Measurements from ENCODE around the gene ODAPH.
"Not testable (repeated sequence)": the region's sequence is repeated elsewhere in the genome, so short reads cannot be mapped to it uniquely, and the experiment has no call there.

ODAPH gene

DNA sequence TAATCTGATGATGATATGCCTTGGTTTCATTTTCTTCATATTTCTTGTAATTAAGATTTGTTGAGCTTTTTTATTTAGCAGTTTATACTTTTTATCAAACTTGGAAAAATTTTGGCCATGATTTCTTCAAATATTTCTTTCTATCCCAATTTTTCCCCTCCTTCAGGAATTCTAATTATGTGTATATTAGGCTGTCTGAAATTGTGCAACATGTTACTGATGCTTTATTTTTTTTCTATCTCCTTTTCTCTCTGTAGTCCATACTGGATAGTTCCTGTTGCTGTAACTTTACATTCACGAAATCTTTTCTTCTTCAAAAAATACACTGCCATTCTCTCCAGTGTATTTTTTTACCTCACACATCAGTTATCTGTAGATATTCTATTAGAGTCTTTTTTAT, 30.8 kb upstream of the ODAPH start:
- Histone ChIP-seq H3K36me3 (ENCODE audit: control insufficient read depth in 2 of 2, insufficient read depth in 2 of 2, low read length in 2 of 2) (peaks cover 33 to 45% of the 10 kb centered on the region in 2 donors), H3K4me1 (ENCODE audit: control insufficient read depth in 2 of 2, insufficient read depth in 2 of 2, low read length in 2 of 2) (no peaks in the 10 kb centered on the region), H3K9me3 (ENCODE audit: control insufficient read depth in 2 of 2, low read length in 2 of 2) (no peaks in the 10 kb centered on the region), H3K4me3 (ENCODE audit: low read length in 2 of 2) (no peak overlapping the region), H3K27ac (ENCODE audit: low read depth in 2 of 2, low read length in 2 of 2) (no peak overlapping the region), H3K9ac (ENCODE audit: low read depth in 1 of 2, low read length in 2 of 2) (no peak overlapping the region), H3K27me3 (ENCODE audit: control insufficient read depth in 2 of 2, insufficient read depth in 2 of 2, low read length in 2 of 2) (no peaks in the 10 kb centered on the region)

DNA sequence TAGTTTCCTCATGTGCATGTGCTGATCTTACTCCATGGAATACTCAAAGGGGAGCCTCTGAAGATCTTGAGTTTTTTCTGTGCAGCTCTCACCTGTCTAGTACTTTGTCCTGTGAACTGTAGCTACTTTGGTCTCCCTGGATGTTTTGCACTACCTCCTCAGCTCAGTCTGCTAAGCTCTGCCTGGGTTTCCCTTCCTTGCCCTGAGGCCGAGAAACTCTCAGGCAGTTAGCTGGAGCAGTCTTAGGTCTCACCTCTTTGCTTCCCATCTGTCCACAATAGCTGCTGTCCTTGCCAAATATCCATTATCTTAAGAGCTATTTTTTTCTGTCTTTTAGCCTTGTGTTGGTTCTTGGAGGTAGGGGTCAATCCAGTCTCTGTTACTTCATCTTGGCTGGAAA, 30.0 kb upstream of the ODAPH start:
- no peaks in the 10 kb centered on the region for H3K4me1 ChIP-seq (ENCODE audit: control insufficient read depth in 2 of 2, insufficient read depth in 2 of 2, low read length in 2 of 2)
- H3K27me3 ChIP-seq (ENCODE audit: control insufficient read depth in 2 of 2, insufficient read depth in 2 of 2, low read length in 2 of 2) = no peaks in the 10 kb centered on the region
- peaks cover 41 to 51% of the 10 kb centered on the region in 2 donors for H3K36me3 ChIP-seq (ENCODE audit: control insufficient read depth in 2 of 2, insufficient read depth in 2 of 2, low read length in 2 of 2)

DNA sequence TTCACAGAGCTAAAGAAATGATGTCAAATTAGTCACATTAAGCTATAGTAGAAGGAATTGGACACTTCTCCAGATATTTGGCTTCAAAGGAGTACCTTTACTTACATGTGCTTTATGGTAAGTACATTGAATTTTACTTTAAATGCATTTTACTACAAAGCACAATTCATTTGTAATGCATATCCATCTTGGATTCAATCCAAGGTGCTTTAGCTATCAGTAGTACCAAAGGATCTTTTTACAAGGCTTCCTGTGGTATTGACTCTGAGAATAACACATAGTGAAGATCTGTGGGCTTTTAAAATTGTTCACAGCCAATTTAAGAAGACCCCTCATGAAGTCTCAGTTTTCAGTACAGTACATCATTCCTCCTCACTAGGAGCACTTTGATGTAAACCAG, 28.4 kb upstream of the ODAPH start:
- Histone ChIP-seq H3K27ac (ENCODE audit: low read depth in 2 of 2, low read length in 2 of 2) (no peak overlapping the region), H3K9ac (ENCODE audit: low read depth in 1 of 2, low read length in 2 of 2) (no peak overlapping the region), H3K4me1 (ENCODE audit: control insufficient read depth in 2 of 2, insufficient read depth in 2 of 2, low read length in 2 of 2) (no peaks in the 10 kb centered on the region), H3K27me3 (ENCODE audit: control insufficient read depth in 2 of 2, insufficient read depth in 2 of 2, low read length in 2 of 2) (no peaks in the 10 kb centered on the region), H3K36me3 (ENCODE audit: control insufficient read depth in 2 of 2, insufficient read depth in 2 of 2, low read length in 2 of 2) (peaks cover 39 to 48% of the 10 kb centered on the region in 2 donors), H3K9me3 (ENCODE audit: control insufficient read depth in 2 of 2, low read length in 2 of 2) (no peaks in the 10 kb centered on the region), H3K4me3 (ENCODE audit: low read length in 2 of 2) (no peak overlapping the region)

More for the DNA sequence above, 30.0 kb upstream of the ODAPH start:
- Histone ChIP-seq H3K4me3 (ENCODE audit: low read length in 2 of 2) (no peak overlapping the region), H3K9ac (ENCODE audit: low read depth in 1 of 2, low read length in 2 of 2) (no peak overlapping the region), H3K9me3 (ENCODE audit: control insufficient read depth in 2 of 2, low read length in 2 of 2) (no peaks in the 10 kb centered on the region), H3K27ac (ENCODE audit: low read depth in 2 of 2, low read length in 2 of 2) (no peak overlapping the region)

DNA sequence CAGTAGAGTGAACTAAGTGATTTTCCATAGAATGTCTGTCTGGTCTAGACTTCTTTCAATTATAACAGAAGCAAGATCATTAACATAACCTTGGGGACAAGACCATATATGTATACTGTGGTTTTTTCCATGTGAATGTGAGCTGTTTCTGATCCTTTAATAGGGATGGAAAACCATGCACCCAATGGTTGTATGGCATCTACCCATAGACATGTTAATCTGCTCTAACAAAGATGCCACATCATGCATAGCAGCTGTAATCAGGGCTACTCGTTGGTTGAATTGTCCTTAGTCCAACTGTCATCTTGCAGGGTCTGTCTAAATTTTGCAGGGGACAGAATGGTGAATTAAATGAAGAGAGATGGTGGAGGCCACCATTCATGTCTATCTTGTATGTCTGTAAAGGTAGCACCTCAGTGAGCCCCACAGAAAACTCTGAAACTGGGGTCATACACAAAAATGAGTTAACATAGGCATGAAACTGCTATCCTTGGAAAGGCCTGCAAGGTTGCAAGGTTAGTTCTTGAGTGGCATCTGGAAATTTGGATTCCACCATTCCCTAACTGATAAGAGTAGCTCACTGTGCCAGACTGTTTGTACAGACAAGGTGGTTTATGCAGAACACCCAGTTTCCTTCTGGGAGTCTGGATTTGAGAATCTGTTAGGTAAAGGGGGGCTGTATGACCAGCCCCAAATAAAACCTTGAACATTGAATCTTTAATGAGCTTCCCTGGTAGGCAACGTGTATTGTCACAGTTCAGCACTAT, 25.1 kb upstream of the ODAPH start:
- Histone ChIP-seq H3K9me3 (ENCODE audit: control insufficient read depth in 2 of 2, low read length in 2 of 2) (no peaks in the 10 kb centered on the region), H3K27ac (ENCODE audit: low read depth in 2 of 2, low read length in 2 of 2) (no peak overlapping the region), H3K4me1 (ENCODE audit: control insufficient read depth in 2 of 2, insufficient read depth in 2 of 2, low read length in 2 of 2) (no peaks in the 10 kb centered on the region), H3K9ac (ENCODE audit: low read depth in 1 of 2, low read length in 2 of 2) (no peak overlapping the region), H3K36me3 (ENCODE audit: control insufficient read depth in 2 of 2, insufficient read depth in 2 of 2, low read length in 2 of 2) (peaks cover 32 to 35% of the 10 kb centered on the region in 2 donors), H3K4me3 (ENCODE audit: low read length in 2 of 2) (no peak overlapping the region), H3K27me3 (ENCODE audit: control insufficient read depth in 2 of 2, insufficient read depth in 2 of 2, low read length in 2 of 2) (no peaks in the 10 kb centered on the region)

DNA sequence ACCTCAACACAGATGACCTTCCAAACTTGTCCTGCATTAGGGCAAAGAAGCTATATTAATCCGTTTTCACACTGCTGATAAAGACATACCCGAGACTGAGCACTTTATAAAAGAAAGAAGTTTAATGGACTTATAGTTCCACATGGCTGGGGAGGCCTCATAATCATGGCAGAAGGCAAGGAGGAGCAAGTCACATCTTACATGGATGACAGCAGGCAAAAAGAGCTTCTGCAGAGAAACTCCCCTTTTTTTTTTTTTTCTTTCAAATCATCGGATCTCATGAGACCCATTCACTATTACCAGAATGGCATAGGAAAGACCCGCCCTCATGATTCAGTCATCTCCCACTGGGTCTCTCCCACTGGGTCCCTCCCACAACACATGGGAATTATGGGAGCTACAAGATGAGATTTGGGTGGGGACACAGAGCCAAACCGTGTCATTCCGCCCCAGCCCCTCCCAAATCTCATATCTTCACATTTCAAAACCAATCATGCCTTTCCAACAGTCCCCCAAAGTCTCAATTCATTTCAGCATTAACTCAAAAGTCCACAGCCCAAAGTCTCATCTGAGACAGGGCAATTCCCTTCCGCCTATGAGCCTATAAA, 24.2 kb upstream of the ODAPH start:
- H3K27me3 ChIP-seq (ENCODE audit: control insufficient read depth in 2 of 2, insufficient read depth in 2 of 2, low read length in 2 of 2); H3K9ac ChIP-seq (ENCODE audit: low read depth in 1 of 2, low read length in 2 of 2); H3K27ac ChIP-seq (ENCODE audit: low read depth in 2 of 2, low read length in 2 of 2); H3K4me3 ChIP-seq (ENCODE audit: low read length in 2 of 2); H3K4me1 ChIP-seq (ENCODE audit: control insufficient read depth in 2 of 2, insufficient read depth in 2 of 2, low read length in 2 of 2); H3K9me3 ChIP-seq (ENCODE audit: control insufficient read depth in 2 of 2, low read length in 2 of 2): not testable (repeated sequence)
- H3K36me3 ChIP-seq (ENCODE audit: control insufficient read depth in 2 of 2, insufficient read depth in 2 of 2, low read length in 2 of 2) = peaks cover 27 to 28% of the 10 kb centered on the region in 2 donors

DNA sequence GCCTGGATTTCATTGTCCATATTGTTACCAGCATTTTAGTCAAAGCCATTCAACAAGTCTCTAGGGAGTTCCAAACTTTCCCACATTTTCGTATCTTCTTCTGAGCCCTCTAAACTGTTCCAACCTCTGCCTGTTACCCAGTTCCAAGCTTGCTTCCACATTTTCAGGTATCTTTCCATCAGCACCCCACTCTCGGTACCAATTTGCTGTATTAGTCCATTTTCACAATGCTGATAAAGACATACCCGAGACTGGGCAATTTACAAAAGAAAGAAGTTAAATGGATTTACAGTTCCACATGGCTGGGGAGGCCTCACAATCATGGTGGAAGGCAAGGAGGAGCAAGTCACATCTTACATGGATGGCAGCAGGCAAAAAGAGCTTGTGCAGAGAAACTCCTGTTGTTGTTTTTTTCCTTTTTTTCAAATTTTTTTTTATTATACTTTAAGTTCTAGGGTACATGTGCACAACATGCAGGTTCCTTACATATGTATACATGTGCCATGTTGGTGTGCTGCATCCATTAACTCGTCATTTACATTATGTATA, 22.5 kb upstream of the ODAPH start:
- H3K36me3 ChIP-seq (ENCODE audit: control insufficient read depth in 2 of 2, insufficient read depth in 2 of 2, low read length in 2 of 2) = peaks cover 14 to 16% of the 10 kb centered on the region in 2 donors
- not testable (repeated sequence) for H3K9ac ChIP-seq (ENCODE audit: low read depth in 1 of 2, low read length in 2 of 2); H3K9me3 ChIP-seq (ENCODE audit: control insufficient read depth in 2 of 2, low read length in 2 of 2)

DNA sequence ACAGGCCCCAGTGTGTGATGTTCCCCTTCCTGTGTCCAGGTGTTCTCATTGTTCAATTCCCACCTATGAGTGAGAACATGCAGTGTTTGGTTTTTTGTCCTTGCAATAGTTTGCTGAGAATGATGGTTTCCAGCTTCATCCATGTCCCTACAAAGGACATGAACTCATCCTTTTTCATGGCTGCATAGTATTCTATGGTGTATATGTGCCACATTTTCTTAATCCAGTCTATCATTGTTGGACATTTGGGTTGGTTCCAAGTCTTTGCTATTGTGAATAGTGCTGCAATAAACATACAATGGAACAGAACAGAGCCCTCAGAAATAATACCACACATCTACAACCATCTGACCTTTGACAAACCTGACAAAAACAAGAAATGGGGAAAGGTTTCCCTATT, 21.9 kb upstream of the ODAPH start:
- H3K9ac ChIP-seq (ENCODE audit: low read depth in 1 of 2, low read length in 2 of 2); H3K4me3 ChIP-seq (ENCODE audit: low read length in 2 of 2); H3K9me3 ChIP-seq (ENCODE audit: control insufficient read depth in 2 of 2, low read length in 2 of 2); H3K4me1 ChIP-seq (ENCODE audit: control insufficient read depth in 2 of 2, insufficient read depth in 2 of 2, low read length in 2 of 2); H3K27me3 ChIP-seq (ENCODE audit: control insufficient read depth in 2 of 2, insufficient read depth in 2 of 2, low read length in 2 of 2); H3K27ac ChIP-seq (ENCODE audit: low read depth in 2 of 2, low read length in 2 of 2): not testable (repeated sequence)
- peaks cover 14 to 15% of the 10 kb centered on the region in 2 donors for H3K36me3 ChIP-seq (ENCODE audit: control insufficient read depth in 2 of 2, insufficient read depth in 2 of 2, low read length in 2 of 2)

More for the DNA sequence above, 22.5 kb upstream of the ODAPH start:
- H3K4me1 ChIP-seq (ENCODE audit: control insufficient read depth in 2 of 2, insufficient read depth in 2 of 2, low read length in 2 of 2); H3K27ac ChIP-seq (ENCODE audit: low read depth in 2 of 2, low read length in 2 of 2); H3K4me3 ChIP-seq (ENCODE audit: low read length in 2 of 2); H3K27me3 ChIP-seq (ENCODE audit: control insufficient read depth in 2 of 2, insufficient read depth in 2 of 2, low read length in 2 of 2): not testable (repeated sequence)

DNA sequence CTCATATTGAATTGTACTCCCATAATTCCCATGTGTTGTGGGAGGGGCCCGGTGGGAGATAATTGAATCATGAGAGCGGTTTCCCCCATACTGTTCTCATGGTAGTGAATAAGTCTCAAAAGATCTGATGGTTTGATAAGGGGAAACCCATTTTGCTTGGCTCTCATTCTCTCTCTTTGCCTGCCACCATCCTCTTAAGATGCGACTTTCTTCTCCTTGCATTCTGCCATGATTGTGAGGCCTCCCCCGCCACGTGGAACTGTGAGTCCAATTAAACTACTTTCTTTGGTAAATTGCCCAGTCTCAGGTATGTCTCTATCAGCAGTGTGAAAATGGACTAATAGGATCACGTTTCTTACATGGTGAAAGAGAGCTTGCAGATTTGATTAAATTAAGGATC, 18.6 kb upstream of the ODAPH start:
- not testable (repeated sequence) for H3K27ac ChIP-seq (ENCODE audit: low read depth in 2 of 2, low read length in 2 of 2); H3K4me1 ChIP-seq (ENCODE audit: control insufficient read depth in 2 of 2, insufficient read depth in 2 of 2, low read length in 2 of 2); H3K4me3 ChIP-seq (ENCODE audit: low read length in 2 of 2); H3K36me3 ChIP-seq (ENCODE audit: control insufficient read depth in 2 of 2, insufficient read depth in 2 of 2, low read length in 2 of 2); H3K9ac ChIP-seq (ENCODE audit: low read depth in 1 of 2, low read length in 2 of 2); H3K9me3 ChIP-seq (ENCODE audit: control insufficient read depth in 2 of 2, low read length in 2 of 2); H3K27me3 ChIP-seq (ENCODE audit: control insufficient read depth in 2 of 2, insufficient read depth in 2 of 2, low read length in 2 of 2)

DNA sequence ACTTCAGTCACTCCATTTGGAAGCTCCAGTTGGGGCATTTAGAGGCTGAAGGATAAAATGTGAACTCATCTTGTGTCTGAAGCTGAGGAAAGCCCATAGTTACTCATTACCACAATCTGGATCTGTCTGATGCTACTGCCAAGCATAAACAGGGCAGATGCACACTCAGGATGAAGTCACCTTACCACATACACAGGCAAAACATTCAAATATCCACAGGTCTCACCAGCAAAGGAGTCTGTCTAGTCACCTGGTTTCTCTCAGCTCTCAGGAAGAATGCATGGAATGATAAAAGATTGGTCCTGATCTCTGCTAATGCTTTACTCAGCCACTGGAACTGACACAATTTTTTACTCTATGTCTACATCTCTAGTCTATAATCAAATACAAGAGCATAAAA, 13.0 kb upstream of the ODAPH start:
- Histone ChIP-seq H3K27ac (ENCODE audit: low read depth in 2 of 2, low read length in 2 of 2) (no peak overlapping the region), H3K36me3 (ENCODE audit: control insufficient read depth in 2 of 2, insufficient read depth in 2 of 2, low read length in 2 of 2) (peaks cover 0 to 5% of the 10 kb centered on the region in 2 donors)

DNA sequence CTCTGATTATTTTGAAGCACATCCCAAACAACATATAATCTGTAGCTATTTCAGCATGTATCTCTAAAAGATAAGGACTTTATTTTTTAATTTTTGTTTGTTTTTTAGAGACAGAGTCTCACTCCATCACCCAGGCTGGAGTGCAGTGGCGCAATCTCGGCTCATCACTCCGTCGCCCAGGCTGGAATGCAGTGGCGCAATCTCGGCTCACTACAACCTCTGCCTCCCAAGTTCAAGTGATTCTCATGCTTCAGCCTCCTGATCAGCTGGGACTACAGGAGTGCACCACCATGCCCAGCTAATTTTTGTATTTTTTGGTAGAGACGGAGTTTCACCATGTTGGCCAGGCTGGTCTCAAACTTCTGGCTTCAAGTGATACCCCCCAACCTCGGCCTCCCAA, 11.6 kb upstream of the ODAPH start:
- H3K27me3 ChIP-seq (ENCODE audit: control insufficient read depth in 2 of 2, insufficient read depth in 2 of 2, low read length in 2 of 2); H3K4me1 ChIP-seq (ENCODE audit: control insufficient read depth in 2 of 2, insufficient read depth in 2 of 2, low read length in 2 of 2); H3K27ac ChIP-seq (ENCODE audit: low read depth in 2 of 2, low read length in 2 of 2); H3K36me3 ChIP-seq (ENCODE audit: control insufficient read depth in 2 of 2, insufficient read depth in 2 of 2, low read length in 2 of 2); H3K9ac ChIP-seq (ENCODE audit: low read depth in 1 of 2, low read length in 2 of 2); H3K4me3 ChIP-seq (ENCODE audit: low read length in 2 of 2); H3K9me3 ChIP-seq (ENCODE audit: control insufficient read depth in 2 of 2, low read length in 2 of 2): not testable (repeated sequence)

More for the DNA sequence above, 13.0 kb upstream of the ODAPH start:
- Histone ChIP-seq H3K27me3 (ENCODE audit: control insufficient read depth in 2 of 2, insufficient read depth in 2 of 2, low read length in 2 of 2) (no peaks in the 10 kb centered on the region), H3K9me3 (ENCODE audit: control insufficient read depth in 2 of 2, low read length in 2 of 2) (no peaks in the 10 kb centered on the region), H3K9ac (ENCODE audit: low read depth in 1 of 2, low read length in 2 of 2) (no peak overlapping the region), H3K4me3 (ENCODE audit: low read length in 2 of 2) (no peak overlapping the region), H3K4me1 (ENCODE audit: control insufficient read depth in 2 of 2, insufficient read depth in 2 of 2, low read length in 2 of 2) (no peaks in the 10 kb centered on the region)

All from mucosa of rectum (tissue), 2 donors.